Measurements from ENCODE around the gene SLC2A11. TPM values are rescaled to one million over a fixed set of nuclear protein-coding genes. Genes with fewer than 3 reads are reported as not detected.

The SLC2A11 gene
- total and polyA plus RNA-seq, 4 donors: 17.4 to 44.3 (median 22.4) TPM

DNA sequence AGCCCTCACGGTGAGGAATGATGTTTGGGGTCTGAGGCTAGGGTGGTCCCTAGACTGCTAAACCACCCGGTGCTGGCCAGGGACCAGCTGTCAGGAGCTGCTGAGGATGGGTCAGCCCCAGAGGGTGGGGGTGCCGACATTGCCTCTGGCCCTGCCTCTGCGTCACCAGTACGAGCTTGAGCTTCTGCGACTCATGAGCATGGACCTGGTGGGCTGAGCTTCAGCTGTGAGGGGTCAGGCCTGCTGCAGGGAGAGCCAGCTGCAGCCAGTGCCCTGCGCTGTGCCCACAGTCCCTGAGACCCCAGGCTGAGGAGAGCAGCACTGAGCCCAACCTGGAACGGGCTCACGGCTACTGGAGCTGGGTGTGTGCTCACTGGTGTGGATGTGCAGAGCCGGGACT is 25.9 kb upstream of the SLC2A11 start:
- H3K9me3 ChIP-seq (ENCODE audit: control insufficient read depth, insufficient read depth, low read length): no peaks in the 10 kb centered on the region
- no peak overlapping the region for H3K4me3 ChIP-seq (ENCODE audit: low read depth, low read length)
- WGBS (ENCODE audit: insufficient coverage): 89% methylated on average over 10 of the region's 10 CpGs
- H3K4me1 ChIP-seq (ENCODE audit: control insufficient read depth, insufficient read depth, low read length): peaks cover 27% of the 10 kb centered on the region
- H3K27ac ChIP-seq (ENCODE audit: low read depth, low read length): no peak overlapping the region
- no peak for DNase-seq (ENCODE audit: low read depth in 4 of 6, low spot score in 6 of 6)
- no peaks in the 10 kb centered on the region for H3K27me3 ChIP-seq (ENCODE audit: control insufficient read depth, insufficient read depth, low read length)
- peaks cover 87% of the 10 kb centered on the region for H3K36me3 ChIP-seq (ENCODE audit: control insufficient read depth, insufficient read depth, low read length)

DNA sequence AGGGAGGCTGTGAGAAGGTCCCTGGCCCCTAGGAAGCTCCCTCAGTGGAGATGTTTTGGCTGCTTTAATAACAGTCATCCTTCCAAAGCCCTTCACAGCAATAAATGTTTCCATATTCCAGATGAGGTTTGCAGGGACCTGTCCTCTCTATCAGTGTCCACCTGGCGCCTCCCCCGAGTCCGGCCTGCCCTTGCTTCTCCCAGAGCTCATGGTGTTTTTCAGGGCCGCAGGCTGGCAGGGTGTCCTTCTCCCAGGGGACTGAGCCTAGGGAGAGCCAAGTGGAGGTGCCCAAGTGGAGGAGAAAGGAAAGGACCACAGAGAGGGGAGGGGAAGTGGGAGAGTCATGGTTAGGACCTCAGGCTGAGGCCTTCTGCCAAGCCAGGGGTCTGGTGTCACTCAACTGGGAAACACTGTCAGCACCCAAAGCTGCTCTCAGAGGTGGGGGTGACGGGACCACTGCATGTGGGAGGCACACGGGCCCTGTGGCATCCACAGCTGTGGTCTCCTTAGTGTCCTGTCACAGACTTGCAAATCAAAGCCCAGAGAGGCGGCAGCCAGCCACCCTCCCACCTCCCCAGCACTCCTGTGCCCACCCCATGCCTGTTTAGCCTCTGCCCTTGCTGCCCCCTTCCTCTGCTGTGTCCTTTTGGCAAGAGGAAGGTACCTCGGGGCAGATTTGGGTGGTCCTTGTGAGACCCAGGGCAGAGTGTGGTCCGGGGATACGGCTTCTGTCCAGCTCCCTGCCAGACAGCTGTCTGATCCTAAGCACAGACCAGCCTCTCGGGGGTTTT is 25.3 kb upstream of the SLC2A11 start:
- no peak overlapping the region for H3K27ac ChIP-seq (ENCODE audit: low read depth, low read length)
- DNase-seq (ENCODE audit: low read depth in 4 of 6, low spot score in 6 of 6): no peak
- no peaks in the 10 kb centered on the region for H3K9me3 ChIP-seq (ENCODE audit: control insufficient read depth, insufficient read depth, low read length)
- peaks cover 87% of the 10 kb centered on the region for H3K36me3 ChIP-seq (ENCODE audit: control insufficient read depth, insufficient read depth, low read length)
- 75% methylated on average over 10 of the region's 11 CpGs for WGBS (ENCODE audit: insufficient coverage)
- H3K4me3 ChIP-seq (ENCODE audit: low read depth, low read length): no peak overlapping the region
- no peaks in the 10 kb centered on the region for H3K27me3 ChIP-seq (ENCODE audit: control insufficient read depth, insufficient read depth, low read length)
- peaks cover 31% of the 10 kb centered on the region for H3K4me1 ChIP-seq (ENCODE audit: control insufficient read depth, insufficient read depth, low read length)

DNA sequence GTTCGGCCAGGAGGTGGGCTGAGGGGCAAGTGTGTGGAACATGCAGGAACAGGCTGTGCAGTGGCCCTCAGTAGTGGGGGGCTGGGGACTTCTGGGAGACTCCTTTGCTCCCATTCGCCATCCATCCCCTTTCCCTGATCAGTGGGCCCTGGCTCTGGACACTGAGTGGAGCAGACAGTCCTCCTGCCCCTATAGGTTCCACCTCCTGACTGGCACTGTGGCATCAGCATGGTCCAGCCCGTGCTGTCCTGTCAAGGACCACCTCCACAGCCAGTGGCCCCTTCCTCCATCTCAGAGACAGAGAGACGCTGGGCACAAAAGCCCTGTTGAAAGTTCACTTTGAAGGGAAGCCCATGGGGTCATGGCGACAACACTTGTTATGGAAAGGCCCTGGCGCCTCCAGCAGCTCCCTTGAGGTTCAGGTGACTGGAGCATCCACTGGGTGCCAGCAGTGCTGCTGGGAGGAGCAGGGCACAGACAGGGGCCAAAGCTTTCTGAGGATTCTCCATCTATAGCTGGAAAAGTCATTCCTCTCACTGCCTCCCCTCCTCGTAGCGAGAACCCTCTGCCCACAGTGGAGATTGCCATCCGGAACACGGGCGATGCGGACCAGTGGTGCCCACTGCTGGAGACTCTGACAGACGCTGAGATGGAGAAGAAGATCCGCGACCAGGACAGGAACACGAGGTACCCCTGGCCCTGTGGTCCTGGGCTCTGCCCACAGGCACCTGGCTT is 24.5 kb upstream of the SLC2A11 start:
- Histone ChIP-seq H3K27ac (ENCODE audit: low read depth, low read length) (no peak overlapping the region), H3K4me1 (ENCODE audit: control insufficient read depth, insufficient read depth, low read length) (peaks cover 39% of the 10 kb centered on the region)

DNA sequence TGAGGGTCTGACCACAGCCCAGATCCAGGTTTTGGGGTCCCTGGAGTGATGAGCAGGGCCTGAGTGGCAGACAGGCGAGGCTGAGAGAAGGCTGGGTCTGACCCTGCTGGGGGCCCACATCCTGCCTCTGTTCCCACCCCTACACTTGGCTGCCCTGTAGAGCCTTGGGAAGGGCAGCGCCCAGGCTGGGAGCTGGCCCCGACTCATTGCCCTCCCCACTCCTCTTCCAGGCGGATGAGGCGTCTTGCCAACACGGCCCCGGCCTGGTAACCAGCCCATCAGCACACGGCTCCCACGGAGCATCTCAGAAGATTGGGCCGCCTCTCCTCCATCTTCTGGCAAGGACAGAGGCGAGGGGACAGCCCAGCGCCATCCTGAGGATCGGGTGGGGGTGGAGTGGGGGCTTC is 23.8 kb upstream of the SLC2A11 start:
- 48% methylated on average over 6 of the region's 13 CpGs for WGBS (ENCODE audit: insufficient coverage)
- Histone ChIP-seq H3K27ac (ENCODE audit: low read depth, low read length) (no peak overlapping the region), H3K9me3 (ENCODE audit: control insufficient read depth, insufficient read depth, low read length) (no peaks in the 10 kb centered on the region), H3K36me3 (ENCODE audit: control insufficient read depth, insufficient read depth, low read length) (peaks cover 82% of the 10 kb centered on the region), H3K4me3 (ENCODE audit: low read depth, low read length) (no peak overlapping the region), H3K4me1 (ENCODE audit: control insufficient read depth, insufficient read depth, low read length) (peaks cover 46% of the 10 kb centered on the region), H3K27me3 (ENCODE audit: control insufficient read depth, insufficient read depth, low read length) (no peaks in the 10 kb centered on the region)
- no peak for DNase-seq (ENCODE audit: low read depth in 4 of 6, low spot score in 6 of 6)

More for the DNA sequence above, 24.5 kb upstream of the SLC2A11 start:
- Histone ChIP-seq H3K27me3 (ENCODE audit: control insufficient read depth, insufficient read depth, low read length) (no peaks in the 10 kb centered on the region), H3K4me3 (ENCODE audit: low read depth, low read length) (no peak overlapping the region), H3K36me3 (ENCODE audit: control insufficient read depth, insufficient read depth, low read length) (peaks cover 87% of the 10 kb centered on the region), H3K9me3 (ENCODE audit: control insufficient read depth, insufficient read depth, low read length) (no peaks in the 10 kb centered on the region)
- WGBS (ENCODE audit: insufficient coverage): 92% methylated on average over 16 of the region's 16 CpGs
- DNase-seq (ENCODE audit: low read depth in 4 of 6, low spot score in 6 of 6): no peak

DNA sequence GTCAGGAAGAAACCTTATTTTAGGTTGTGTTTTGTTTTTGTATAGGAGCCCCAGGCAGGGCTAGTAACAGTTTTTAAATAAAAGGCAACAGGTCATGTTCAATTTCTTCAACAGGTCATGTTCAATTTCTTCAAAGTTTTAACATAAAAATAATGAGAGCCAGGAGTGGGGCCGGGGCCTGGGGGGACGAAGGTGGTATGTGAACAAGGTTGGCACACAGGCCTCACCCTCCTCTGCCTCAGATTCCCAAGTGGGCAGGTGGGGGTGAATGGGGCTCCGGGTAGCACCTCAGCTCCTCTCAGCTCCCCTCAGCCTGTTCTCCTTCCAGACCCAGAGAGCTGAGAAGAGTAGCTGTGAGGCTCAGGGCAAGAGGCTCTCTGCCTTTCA is 23.3 kb upstream of the SLC2A11 start:
- peaks cover 51% of the 10 kb centered on the region for H3K4me1 ChIP-seq (ENCODE audit: control insufficient read depth, insufficient read depth, low read length)

DNA sequence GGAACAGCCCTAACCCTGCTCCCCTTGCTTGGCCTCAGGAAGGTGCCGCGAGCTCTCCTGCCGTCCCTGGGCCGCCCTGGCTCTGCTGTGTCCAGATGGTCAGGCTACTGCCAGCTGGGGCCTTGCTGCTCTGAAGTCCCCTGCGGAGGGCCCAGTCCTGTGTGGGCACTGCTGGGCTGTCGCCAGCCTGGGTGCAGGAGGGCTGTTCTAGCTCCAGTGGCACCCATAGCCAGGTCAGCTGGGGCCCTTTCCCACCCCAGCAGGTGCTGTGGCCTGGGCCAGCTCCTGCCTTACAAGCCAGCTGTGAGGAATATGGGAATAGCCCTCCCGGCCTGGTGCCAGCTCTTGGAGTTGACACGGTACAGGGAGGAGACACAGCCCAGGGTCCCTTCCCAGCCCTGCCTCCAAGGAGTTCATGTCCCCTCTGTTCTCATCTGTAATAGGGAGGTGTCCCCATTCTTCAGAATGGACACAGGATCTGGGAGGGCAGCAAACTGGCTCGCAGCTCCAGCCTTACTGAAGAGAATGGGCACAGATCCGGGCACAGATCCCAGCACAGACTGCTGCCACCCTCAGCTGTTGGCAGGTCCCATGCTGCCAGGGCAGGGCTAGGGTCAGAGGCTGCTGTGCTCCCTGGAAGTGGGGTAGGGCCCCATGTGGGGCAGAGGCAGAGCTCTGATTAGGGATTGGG is 22.7 kb upstream of the SLC2A11 start:
- Histone ChIP-seq H3K36me3 (ENCODE audit: control insufficient read depth, insufficient read depth, low read length) (peaks cover 73% of the 10 kb centered on the region), H3K4me3 (ENCODE audit: low read depth, low read length) (no peak overlapping the region), H3K4me1 (ENCODE audit: control insufficient read depth, insufficient read depth, low read length) (peaks cover 53% of the 10 kb centered on the region), H3K27ac (ENCODE audit: low read depth, low read length) (no peak overlapping the region), H3K9me3 (ENCODE audit: control insufficient read depth, insufficient read depth, low read length) (no peaks in the 10 kb centered on the region), H3K27me3 (ENCODE audit: control insufficient read depth, insufficient read depth, low read length) (no peaks in the 10 kb centered on the region)
- peak in 1 of 6 donors; percentile 57 for DNase-seq (ENCODE audit: low read depth in 4 of 6, low spot score in 6 of 6)
- 85% methylated on average over 8 of the region's 10 CpGs for WGBS (ENCODE audit: insufficient coverage)

More for the DNA sequence above, 23.3 kb upstream of the SLC2A11 start:
- DNase-seq (ENCODE audit: low read depth in 4 of 6, low spot score in 6 of 6): no peak
- peaks cover 77% of the 10 kb centered on the region for H3K36me3 ChIP-seq (ENCODE audit: control insufficient read depth, insufficient read depth, low read length)
- no peak overlapping the region for H3K27ac ChIP-seq (ENCODE audit: low read depth, low read length)
- no peak overlapping the region for H3K4me3 ChIP-seq (ENCODE audit: low read depth, low read length)
- no CpG with 5 or more reads among the region's 3 CpGs for WGBS (ENCODE audit: insufficient coverage)
- H3K27me3 ChIP-seq (ENCODE audit: control insufficient read depth, insufficient read depth, low read length): no peaks in the 10 kb centered on the region
- H3K9me3 ChIP-seq (ENCODE audit: control insufficient read depth, insufficient read depth, low read length): no peaks in the 10 kb centered on the region

DNA sequence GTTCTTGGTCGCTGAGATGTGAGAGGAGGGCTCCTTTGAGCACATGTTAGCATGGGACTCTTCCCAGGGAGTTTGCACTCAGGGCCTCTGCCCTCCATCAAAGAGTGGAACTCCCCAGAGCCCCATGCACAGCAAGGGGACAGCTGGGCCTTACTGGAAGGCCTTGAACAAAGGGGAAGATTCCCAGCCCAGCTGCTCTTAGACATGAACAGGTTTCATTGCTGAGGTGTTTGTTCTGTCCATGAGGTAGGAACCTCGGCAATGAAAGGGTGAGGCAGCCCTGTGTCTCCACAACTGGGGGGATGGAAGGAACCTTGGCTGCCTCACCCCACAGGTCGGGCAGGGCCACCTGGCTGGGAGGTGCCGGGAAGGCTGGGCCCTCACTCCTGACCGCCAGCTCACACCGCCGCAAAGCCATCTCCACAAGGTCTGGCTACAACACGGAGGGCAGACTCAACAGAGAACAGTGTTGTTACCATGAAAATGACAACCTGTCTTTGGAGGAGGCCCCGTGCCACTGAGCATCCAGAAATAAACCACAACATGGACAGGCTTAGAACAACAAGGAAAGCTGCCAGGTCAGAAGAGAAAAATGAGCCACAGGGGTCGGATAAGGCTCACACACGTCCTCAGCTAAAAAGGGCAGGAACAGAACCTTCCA is 22.1 kb upstream of the SLC2A11 start:
- no peak overlapping the region for H3K4me3 ChIP-seq (ENCODE audit: low read depth, low read length)
- 76% methylated on average over 11 of the region's 11 CpGs for WGBS (ENCODE audit: insufficient coverage)
- H3K4me1 ChIP-seq (ENCODE audit: control insufficient read depth, insufficient read depth, low read length): peaks cover 53% of the 10 kb centered on the region
- peaks cover 73% of the 10 kb centered on the region for H3K36me3 ChIP-seq (ENCODE audit: control insufficient read depth, insufficient read depth, low read length)
- DNase-seq (ENCODE audit: low read depth in 4 of 6, low spot score in 6 of 6): no peak
- H3K9me3 ChIP-seq (ENCODE audit: control insufficient read depth, insufficient read depth, low read length): no peaks in the 10 kb centered on the region
- no peaks in the 10 kb centered on the region for H3K27me3 ChIP-seq (ENCODE audit: control insufficient read depth, insufficient read depth, low read length)
- no peak overlapping the region for H3K27ac ChIP-seq (ENCODE audit: low read depth, low read length)

DNA sequence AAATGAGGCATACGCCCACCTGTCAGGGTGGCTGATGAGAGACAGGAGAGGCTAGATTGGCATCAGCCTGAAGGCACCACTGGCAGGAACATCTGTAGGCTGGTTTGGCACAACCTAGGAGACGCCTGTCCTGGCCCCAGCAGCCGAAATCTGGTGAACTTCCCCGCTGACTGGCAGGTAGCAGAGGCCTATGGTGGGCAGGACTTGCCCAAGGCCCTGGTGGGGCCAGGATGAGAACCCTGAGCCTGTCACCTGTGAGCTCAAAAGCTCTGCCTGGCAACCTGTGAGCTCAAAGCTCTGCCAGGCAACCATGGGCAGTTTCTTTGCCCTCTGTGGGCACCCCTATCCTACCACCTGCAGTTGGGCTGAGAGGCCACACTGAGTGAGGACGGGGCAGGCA is 21.4 kb upstream of the SLC2A11 start:
- 75% methylated on average over 5 of the region's 5 CpGs for WGBS (ENCODE audit: insufficient coverage)
- Histone ChIP-seq H3K9me3 (ENCODE audit: control insufficient read depth, insufficient read depth, low read length) (no peaks in the 10 kb centered on the region), H3K27me3 (ENCODE audit: control insufficient read depth, insufficient read depth, low read length) (no peaks in the 10 kb centered on the region), H3K4me1 (ENCODE audit: control insufficient read depth, insufficient read depth, low read length) (peaks cover 54% of the 10 kb centered on the region), H3K36me3 (ENCODE audit: control insufficient read depth, insufficient read depth, low read length) (peaks cover 71% of the 10 kb centered on the region), H3K4me3 (ENCODE audit: low read depth, low read length) (no peak overlapping the region), H3K27ac (ENCODE audit: low read depth, low read length) (no peak overlapping the region)
- no peak for DNase-seq (ENCODE audit: low read depth in 4 of 6, low spot score in 6 of 6)

DNA sequence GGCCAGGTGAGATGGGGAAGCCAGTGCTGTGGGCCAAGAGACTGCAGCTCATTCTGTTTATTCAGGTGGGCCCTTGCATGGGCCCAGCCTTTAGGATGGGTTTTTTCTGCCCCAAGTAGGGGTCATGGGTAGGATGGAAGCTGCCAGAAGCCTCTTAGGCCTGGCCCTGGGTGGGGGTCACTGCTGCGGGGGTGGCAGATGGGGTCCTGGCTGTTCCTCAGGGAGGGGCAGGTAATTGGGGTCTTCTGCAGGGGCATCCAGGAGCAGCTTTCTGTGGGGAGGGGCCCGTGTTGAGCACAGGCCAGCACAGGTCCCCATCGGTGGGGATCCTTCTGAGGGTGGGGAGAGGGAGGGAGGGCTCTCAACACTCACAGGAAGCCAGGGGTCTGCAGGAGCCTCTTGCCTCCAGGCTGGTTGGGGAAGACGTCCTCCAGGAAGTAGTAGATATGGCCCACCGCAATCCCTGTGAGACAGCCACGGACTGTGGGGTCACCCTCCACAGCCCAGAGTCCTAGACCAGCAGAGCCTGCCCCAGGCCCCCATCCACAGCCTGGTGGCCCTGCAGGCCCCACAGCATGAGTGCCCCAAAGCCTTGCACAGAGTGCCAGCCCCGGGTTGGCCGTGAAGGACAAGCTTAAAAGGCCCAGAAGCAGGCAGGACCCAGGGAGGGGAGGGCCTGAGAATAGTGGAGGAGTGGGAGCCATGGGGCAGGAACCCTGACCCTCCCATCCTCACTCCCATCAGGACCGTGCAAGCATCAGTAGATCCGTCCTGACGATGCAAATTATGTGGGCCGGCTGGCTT is 20.8 kb upstream of the SLC2A11 start:
- H3K36me3 ChIP-seq (ENCODE audit: control insufficient read depth, insufficient read depth, low read length): peaks cover 64% of the 10 kb centered on the region
- WGBS (ENCODE audit: insufficient coverage): 65% methylated on average over 7 of the region's 12 CpGs
- H3K9me3 ChIP-seq (ENCODE audit: control insufficient read depth, insufficient read depth, low read length): no peaks in the 10 kb centered on the region
- no peak overlapping the region for H3K4me3 ChIP-seq (ENCODE audit: low read depth, low read length)
- DNase-seq (ENCODE audit: low read depth in 4 of 6, low spot score in 6 of 6): no peak
- no peaks in the 10 kb centered on the region for H3K27me3 ChIP-seq (ENCODE audit: control insufficient read depth, insufficient read depth, low read length)
- no peak overlapping the region for H3K27ac ChIP-seq (ENCODE audit: low read depth, low read length)
- peaks cover 60% of the 10 kb centered on the region for H3K4me1 ChIP-seq (ENCODE audit: control insufficient read depth, insufficient read depth, low read length)
